ENCODE results near the gene JAK3. TPM values are rescaled to one million over a fixed set of nuclear protein-coding genes. Genes with fewer than 3 reads are reported as not detected.
"Not testable (repeated sequence)": the region's sequence is repeated elsewhere in the genome, so short reads cannot be mapped to it uniquely, and the experiment has no call there.

JAK3 gene
- total RNA-seq: 18.4 TPM

DNA sequence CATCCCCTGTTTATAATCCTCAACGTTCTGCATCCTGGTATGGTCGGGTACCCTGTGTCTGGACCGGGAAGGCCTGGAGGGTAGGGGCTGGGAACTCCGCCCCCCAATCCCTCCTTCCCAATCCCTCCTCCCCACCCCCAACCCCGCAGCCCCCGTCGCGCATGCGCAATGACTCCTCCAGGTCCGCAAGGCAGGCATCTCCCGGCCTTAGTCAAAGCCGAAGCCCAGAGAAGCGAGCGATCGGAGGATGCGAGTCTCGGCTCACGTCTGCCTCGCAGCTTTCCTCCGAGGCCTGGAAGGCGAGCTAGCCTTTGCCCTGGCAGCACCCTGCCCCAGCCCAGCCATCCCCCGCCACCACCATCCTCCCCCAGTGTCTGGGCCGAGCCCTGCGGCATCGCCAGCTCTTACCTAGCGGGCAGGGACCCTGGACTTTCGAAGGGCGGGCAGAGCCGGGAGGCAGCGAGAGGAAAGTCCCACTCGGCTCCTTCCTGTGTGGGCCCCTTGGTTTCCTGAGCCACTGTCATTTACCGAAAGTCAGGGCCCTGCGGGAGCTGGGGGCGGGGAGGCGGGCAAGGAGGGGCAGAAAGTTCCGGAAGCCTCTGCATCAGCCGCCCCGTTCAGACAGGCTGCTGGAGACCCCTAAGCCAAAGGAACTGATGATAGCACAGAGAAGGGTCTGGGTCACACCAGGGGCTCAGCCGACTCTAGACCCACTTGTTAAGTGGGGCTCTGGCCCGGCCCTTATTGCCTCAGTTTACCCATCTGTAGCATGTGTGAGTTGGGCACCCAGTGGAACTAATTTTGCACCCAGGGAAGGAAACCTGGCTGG, at the start of gene JAK3:
JAK3 (minus strand) TSS at position 445 of the 829 bp plus-strand sequence. CDS start 3,565 bp downstream, outside the sequence.
- DNase-seq (ENCODE audit: low spot score) (peak; percentile 78), ATAC-seq (peak; percentile 63)
- intact Hi-C loops (cut with DNase I): no loop called here

DNA sequence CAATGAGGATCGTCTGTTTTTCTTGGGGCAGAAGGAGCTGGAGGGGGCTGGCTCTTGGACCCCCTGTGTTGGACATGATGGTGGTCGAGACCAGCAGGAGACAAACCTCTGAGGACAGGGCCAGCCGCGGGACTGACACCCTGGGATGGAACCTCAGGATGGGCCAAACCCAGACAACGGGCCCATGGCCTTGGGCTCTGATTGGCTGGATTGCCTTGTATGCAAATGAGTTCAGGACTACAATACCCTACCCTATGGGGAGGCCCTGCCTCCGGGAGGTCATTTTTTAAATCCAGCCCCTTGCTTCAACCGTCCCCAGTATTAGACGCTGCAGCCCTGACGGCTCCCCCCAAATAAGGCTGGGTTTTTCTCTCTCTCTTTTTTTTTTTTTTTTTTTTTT, 46.0 kb upstream of the JAK3 start:
- DNase-seq (ENCODE audit: low spot score) (no peak), ATAC-seq (no peak)
- intact Hi-C loops (cut with DNase I): no loop called here

DNA sequence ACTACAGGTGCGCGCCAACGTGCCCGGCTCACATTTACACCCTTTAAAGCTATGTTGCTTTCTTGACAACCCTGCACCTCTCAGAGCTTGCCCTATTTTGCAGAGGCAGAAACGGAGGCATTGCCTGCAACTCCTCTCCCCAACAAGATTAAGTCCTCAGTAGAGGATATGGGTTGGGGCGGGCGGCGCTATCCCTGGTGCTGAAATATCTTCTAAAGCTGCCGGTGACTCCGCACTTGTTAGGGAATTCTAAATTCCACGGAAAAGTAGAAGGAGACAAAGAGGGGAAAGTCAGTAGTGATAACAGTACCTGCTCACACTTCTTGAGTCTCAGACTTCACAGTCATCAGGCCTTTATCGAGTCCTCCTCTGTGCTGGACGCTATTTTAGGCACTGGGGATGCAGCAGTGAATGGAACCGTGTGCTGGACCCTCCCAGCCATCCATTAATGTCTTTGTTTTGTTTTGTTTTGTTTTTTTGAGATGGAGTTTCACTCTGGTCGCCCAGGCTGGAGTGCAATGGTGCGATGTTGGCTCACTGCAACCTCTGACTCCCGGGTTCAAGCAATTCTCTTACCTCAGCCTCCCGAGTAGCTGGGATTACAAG, 41.9 kb upstream of the JAK3 start:
- DNase-seq (ENCODE audit: low spot score) (no peak), ATAC-seq (no peak)
- intact Hi-C loops (cut with DNase I): no loop called here

DNA sequence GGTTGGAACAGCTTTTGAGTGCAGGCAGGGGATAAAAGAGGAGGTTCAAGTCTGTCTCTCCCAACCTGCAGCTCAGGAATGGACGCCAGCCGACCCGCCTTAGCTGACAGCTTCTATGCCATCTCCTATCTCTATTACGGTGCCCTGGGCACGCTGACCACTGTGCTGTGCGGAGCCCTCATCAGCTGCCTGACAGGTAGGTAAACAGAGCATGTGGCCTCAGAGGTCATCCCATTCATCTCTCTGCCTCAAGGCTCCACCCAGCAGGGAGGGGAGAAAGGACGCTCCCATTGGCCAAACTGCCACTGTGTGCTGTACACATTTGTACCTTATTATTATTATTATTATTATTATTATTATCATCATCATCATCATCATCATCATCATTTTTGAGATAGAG, 40.5 kb upstream of the JAK3 start:
- ATAC-seq (no peak), DNase-seq (ENCODE audit: low spot score) (no peak)
- intact Hi-C loops (cut with DNase I): no loop called here

DNA sequence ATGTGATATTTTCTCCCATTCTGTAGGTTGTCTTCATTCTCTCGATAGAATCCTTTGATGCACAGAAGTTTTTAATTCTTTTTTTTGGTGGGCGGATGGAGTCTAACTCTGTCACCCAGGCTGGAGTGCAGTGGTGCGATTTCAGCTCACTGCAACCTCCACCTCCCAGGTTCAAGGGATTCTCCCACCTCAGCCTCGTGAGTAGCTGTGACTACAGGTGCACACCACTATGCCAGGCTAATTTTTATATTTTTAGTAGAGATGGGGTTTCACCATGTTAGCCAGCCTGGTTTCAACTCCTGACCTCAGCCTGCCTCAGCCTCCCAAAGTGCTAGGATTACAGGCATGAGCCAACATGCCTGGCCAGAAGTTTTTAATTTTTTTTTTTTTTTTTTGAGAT, 39.4 kb upstream of the JAK3 start:
- intact Hi-C loops (cut with DNase I); DNase-seq (ENCODE audit: low spot score); ATAC-seq: not testable (repeated sequence)

DNA sequence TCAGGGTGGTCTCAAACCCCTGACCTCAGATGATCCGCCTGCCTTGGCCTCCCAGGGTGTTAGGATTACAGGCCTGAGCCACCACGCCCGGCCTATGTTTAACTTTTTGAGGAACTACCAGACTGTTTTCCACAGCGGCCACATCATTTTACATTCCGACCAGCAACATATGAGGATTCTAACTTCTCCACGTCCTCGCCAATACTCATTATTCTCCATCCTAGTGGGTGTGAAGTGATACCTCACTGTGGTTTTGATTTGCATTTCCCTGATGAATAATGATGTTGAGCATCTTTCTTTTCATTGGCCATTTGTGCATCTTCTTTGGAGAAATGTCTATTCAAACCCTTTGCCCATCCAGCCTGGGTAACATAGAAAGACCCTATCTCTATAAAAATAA, 38.7 kb upstream of the JAK3 start:
- no peak for ATAC-seq
- intact Hi-C loops (cut with DNase I): no loop called here
- DNase-seq (ENCODE audit: low spot score): no peak

DNA sequence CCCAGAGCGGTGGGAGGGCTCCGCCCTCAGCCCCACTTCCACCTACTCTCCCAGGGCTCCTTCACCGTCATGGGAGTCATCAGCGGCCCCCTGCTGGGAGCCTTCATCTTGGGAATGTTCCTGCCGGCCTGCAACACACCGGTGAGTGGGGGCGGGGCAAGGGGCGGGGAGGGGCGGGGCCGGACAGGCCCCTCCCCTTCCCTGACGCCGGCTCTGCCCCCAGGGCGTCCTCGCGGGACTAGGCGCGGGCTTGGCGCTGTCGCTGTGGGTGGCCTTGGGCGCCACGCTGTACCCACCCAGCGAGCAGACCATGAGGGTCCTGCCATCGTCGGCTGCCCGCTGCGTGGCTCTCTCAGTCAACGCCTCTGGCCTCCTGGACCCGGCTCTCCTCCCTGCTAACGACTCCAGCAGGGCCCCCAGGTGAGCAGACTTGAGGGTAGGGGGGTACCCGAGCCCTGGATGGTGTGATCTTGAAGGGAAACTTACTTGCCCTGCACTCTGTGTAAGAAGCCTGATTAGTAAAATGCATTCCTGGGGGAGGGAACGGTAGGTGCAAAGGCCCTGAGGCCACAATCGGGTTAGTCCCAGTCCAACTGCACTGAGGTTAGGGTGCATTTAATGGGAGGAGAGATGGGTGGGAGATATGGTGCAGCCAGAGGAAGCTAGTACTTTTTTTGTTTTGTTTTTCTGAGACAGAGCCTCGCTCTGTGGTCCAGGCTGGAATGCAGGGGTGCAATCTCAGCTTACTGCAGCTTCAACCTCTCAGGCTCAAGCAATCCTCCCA, 36.0 kb upstream of the JAK3 start:
- DNase-seq (ENCODE audit: low spot score): no peak
- intact Hi-C loops (cut with DNase I): no loop called here
- no peak for ATAC-seq

DNA sequence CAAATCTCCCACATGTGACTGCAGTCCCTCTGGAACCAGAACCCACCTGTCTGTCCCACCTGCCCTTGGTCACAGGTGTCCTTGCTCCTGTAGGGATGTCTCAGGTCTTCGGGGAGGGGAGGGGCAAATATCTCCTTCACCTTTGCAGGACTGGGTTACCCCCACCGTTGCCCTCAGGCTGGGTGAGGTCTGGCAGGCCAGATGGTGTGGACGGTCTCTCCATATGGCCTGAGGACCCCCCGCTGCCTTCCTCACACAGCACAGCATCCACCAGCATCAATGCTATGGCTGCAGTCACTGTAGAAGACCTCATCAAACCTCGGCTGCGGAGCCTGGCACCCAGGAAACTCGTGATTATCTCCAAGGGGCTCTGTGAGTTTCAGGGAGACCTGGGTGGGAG, 33.9 kb upstream of the JAK3 start:
- intact Hi-C loops (cut with DNase I): no loop called here
- DNase-seq (ENCODE audit: low spot score) (no peak), ATAC-seq (no peak)

DNA sequence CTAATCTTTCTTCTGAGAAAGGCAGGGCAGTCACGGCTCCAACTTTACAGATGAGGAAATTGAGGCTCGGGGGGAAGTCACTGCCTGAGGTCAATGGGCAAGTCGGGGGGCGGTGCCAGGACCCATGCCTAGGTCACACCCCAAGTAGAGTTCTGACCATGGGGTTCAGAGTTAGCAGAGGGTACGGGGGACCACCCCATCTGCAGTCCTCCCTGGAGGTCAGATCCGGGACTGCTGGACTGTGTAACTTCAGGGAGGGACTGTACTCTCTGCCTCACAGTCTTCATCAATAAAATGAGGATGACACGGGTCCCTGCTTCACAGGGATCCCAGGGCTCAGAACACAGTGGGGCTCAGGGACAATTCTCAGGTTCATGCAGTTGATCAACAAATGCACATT, 31.7 kb upstream of the JAK3 start:
- no peak for DNase-seq (ENCODE audit: low spot score)
- intact Hi-C loops (cut with DNase I): no loop called here
- no peak for ATAC-seq

DNA sequence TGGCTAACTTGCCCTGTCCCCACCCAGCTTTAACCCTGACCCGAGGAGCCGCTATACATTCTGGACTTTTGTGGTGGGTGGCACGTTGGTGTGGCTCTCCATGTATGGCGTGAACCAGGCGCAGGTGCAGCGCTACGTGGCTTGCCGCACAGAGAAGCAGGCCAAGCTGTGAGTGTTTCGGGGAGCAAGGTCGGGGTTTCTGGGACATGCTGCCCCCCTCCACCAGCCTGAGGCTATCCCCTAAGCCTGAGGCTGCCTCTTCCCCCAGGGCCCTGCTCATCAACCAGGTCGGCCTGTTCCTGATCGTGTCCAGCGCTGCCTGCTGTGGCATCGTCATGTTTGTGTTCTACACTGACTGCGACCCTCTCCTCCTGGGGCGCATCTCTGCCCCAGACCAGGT, 29.9 kb upstream of the JAK3 start:
- intact Hi-C loops (cut with DNase I): no loop called here
- DNase-seq (ENCODE audit: low spot score): no peak
- ATAC-seq: no peak

DNA sequence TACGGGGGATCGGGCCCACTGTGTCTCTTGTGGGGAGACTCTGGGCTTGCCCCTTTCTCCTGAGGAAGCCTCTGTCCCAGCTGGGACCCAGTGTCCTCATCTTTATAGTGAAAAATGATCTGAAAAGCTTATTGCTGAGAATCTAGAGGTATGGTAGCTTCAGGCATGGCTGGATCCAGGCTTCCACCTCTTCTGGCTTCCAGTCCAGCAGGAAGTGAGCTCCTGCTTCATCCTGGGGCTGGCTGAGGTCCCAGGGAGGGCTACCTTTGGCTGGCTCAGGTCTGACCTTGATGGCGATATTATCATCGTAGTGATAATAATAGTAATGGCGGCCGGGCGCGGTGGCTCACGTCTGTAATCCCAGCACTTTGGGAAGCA, 27.0 kb upstream of the JAK3 start:
- intact Hi-C loops (cut with DNase I): no loop called here
- no peak for ATAC-seq

DNA sequence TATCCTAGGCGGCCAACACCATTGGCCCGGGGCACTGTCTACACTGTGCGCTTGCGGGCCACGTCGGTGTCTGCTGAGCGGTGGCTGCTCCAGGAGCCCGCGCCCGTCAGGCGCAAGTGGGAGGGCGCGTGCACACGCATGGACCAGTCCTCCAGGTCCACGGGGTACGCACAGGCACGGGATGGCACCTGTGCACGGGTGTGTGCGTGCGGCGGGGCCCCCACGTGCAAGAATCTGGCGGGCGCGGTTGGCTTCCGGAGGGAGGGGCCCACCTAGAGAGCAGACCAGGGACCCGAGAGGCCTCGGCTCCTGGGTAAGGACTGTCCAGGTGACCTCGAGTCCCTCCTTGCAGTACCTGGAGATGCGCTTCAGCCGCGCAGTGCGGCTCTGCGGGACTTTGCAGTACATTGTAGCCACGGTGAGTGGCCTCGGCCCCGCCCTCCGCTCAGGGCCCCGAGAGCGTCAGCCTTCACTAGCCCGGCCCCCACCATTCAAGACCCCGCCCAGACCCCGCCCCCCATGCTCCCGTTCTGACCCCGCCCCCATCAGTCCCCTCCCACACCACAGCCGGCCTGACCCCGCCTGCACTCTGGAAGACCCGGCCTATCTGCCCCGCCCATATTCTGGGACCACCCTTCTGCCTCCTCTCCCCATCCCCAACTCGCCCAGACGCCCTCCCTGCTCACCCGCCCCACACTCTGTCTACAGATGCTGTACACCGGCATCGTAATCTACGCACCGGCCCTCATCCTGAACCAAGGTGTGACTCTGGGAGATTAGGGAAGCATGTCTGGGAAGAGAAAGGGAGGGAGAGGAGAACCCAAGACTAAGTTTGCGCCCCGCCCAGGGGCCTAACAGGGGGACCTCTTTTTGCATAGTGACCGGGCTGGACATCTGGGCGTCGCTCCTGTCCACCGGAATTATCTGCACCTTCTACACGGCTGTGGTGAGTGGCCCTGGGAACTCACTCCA, 26.3 kb upstream of the JAK3 start:
- intact Hi-C loops (cut with DNase I): no loop called here
- DNase-seq (ENCODE audit: low spot score) (no peak), ATAC-seq (no peak)

More for the DNA sequence above, 27.0 kb upstream of the JAK3 start:
- DNase-seq (ENCODE audit: low spot score): no peak

DNA sequence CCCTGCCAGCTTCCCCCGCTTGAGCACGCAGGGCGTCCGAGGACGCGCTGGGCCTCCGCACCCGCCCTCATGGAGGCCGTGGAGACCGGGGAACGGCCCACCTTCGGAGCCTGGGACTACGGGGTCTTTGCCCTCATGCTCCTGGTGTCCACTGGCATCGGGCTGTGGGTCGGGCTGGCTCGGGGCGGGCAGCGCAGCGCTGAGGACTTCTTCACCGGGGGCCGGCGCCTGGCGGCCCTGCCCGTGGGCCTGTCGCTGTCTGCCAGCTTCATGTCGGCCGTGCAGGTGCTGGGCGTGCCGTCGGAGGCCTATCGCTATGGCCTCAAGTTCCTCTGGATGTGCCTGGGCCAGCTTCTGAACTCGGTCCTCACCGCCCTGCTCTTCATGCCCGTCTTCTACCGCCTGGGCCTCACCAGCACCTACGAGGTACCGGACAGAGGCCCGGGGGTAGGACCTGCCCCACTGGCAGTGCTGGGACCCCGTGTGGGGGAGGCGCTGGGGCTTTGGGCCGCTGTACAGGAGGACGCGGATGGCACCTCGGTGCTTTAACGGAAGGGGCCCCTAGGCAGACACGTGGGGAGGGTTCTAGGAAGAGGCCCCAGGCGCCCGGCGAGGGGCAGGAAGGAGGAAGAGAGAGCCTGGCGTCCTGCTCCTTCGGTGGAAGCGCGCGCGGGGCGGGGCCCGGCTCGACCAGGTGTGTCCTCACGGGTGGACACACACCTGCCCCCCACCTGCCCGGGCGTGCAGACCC, 24.6 kb upstream of the JAK3 start:
- ATAC-seq (peak; percentile 13), DNase-seq (ENCODE audit: low spot score) (no peak)
- intact Hi-C loops (cut with DNase I): no loop called here

DNA sequence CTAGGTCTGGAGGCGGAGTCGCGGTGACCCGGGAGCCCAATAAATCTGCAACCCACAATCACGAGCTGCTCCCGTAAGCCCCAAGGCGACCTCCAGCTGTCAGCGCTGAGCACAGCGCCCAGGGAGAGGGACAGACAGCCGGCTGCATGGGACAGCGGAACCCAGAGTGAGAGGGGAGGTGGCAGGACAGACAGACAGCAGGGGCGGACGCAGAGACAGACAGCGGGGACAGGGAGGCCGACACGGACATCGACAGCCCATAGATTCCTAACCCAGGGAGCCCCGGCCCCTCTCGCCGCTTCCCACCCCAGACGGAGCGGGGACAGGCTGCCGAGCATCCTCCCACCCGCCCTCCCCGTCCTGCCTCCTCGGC, 24.1 kb upstream of the JAK3 start, which contains the start of gene SLC5A5:
SLC5A5 (plus strand) TSS at position 68 of the 373 bp plus-strand sequence. CDS start 375 bp downstream, outside the sequence.
- DNase-seq (ENCODE audit: low spot score): no peak
- peak; percentile 27 for ATAC-seq
- intact Hi-C loops (cut with DNase I): no loop called here

DNA sequence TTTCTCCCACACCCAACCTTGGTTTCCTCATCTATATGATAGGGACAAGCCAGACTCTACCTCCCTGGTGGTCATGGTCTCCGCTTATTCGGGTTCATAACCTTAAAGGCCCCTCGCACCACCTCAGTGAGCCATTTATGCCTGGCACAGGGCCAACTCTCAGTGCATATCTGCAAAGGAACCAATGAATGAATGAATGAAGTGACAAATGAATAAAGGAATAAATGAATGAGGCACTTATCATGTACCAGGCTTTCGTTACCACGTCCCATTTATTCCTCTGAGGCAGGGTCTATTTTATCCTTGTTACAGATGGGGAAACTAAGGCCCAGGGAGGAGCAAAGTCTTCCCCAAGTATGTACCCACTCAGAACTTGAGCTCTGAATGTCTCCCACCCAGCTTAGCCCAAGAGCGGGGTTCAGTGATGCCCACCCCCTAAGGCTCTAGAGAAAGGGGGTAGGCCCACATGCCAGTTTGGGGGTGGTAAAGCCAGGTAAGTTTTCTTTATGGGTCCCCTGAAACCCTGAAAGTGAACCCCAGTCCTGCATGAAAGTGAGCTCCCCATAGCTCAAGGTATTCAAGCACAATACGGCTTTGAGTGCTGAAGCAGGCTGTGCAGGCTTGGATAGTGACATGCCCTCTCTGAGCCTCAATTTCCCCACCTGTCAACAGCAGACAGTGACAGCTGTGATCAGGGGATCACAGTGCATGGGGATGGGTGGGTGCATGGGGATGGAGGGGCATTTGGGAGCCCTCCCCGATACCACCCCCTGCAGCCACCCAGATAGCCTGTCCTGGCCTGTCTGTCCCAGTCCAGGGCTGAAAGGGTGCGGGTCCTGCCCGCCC, 23.5 kb upstream of the JAK3 start:
- no peak for DNase-seq (ENCODE audit: low spot score)
- intact Hi-C loops (cut with DNase I): no loop called here
- ATAC-seq: no peak

DNA sequence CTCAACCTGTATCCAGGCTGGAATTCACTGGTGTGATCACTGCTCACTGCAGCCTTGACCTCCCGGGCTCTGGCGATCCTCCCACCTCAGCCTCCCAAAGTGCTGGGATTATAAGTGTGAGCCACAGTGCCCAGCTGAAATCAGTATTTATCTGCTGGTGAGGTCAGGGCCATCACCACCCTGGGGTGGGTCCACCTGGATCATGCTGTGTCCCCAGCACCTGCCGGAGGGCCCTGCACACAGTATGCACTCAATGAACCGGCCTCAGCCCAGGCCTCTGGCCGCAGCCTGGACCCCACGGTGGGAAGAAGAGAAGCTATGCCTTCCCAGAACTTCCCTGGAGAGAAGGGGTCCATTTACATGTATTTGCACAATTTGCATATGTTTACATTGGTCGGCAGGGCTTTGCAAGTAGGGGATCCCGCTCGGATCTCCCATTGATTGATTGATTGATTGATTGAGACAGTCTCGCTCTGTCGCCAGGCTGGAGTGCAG, 21.4 kb upstream of the JAK3 start:
- ATAC-seq (no peak), DNase-seq (ENCODE audit: low spot score) (no peak)
- intact Hi-C loops (cut with DNase I): no loop called here

DNA sequence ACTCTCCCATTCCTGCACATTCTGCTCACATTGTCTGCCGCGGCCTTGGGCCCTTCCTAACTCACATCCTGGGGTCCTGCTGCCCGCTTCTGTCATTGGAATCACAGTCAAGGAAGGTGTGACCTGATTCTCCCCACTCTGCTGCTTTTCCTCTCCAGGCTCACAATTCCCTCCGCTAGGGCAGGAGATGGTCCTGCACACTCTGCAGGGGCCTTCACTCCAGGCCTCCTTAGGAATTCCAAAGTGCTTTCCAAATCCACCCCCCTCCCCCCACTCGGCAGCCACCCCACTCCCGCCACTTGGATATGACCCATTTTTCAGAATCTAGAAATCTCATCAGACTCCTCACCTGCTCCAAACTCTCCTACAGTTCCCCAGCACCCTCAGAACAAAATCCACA, 20.9 kb upstream of the JAK3 start:
- ATAC-seq (no peak), DNase-seq (ENCODE audit: low spot score) (no peak)
- intact Hi-C loops (cut with DNase I): no loop called here
